ENCODE data around the gene CCDC86. TPM values are rescaled to one million over a fixed set of nuclear protein-coding genes. Genes with fewer than 3 reads are reported as not detected.
A peak's percentile ranks its signal among the peaks of the same experiment; 100 is the strongest.

Gene CCDC86
- total and polyA plus RNA-seq, 9 of the 15 experiments (the other 6 are each of a cell fraction or from before 2014, with no cell fraction given), result 4.6 to 102 (median 25.2) TPM

GRCh38 chr11:60848714-60849151, 6.8 kb downstream of the CCDC86 start (continued):
- TF ChIP-seq ATF4 (CRISPR knock-in tag; IDR thresholded peaks at IDR 0.05), result no peak
- no peak for TF ChIP-seq TRIM25 (IDR thresholded peaks at IDR 0.05; ENCODE audit: borderline replicate concordance)
- TF ChIP-seq U2AF1 (optimal IDR thresholded peaks at IDR 0.05; ENCODE audit: low read depth, low read length), result no peak
- TF ChIP-seq SNRNP70 (optimal IDR thresholded peaks at IDR 0.05; ENCODE audit: low read depth, low read length), result no peak
- TF ChIP-seq L3MBTL2 (IDR thresholded peaks at IDR 0.05), result peak; percentile 12; the same call in 1 of the 2 replicates
- no peak for TF ChIP-seq FOS (IDR thresholded peaks at IDR 0.05; ENCODE audit: extremely low read depth, insufficient read length)
- no peak for TF ChIP-seq MGA (IDR thresholded peaks at IDR 0.05)
- peak; percentile 88 for TF ChIP-seq ZNF263 (CRISPR knock-in tag; IDR thresholded peaks at IDR 0.05; ENCODE audit: borderline replicate concordance)
- TF ChIP-seq MYC (IDR thresholded peaks at IDR 0.05; ENCODE audit: low read depth, low read length), result no peak
- TF ChIP-seq MYC (CRISPR knock-in tag; IDR thresholded peaks at IDR 0.05; ENCODE audit: borderline replicate concordance, low read depth), result no peak
- TF ChIP-seq ZNF583 (CRISPR knock-in tag; IDR thresholded peaks at IDR 0.05), result no peak
- no peak for TF ChIP-seq SP2 (IDR thresholded peaks at IDR 0.05; ENCODE audit: extremely low read depth, low read depth, low read length, poor library complexity, severe bottlenecking)
- no peak for TF ChIP-seq ZBTB26 (CRISPR knock-in tag; IDR thresholded peaks at IDR 0.05)
- TF ChIP-seq ARHGAP35 (IDR thresholded peaks at IDR 0.05; ENCODE audit: partially characterized antibody), result no peak
